SK-N-MC (cell line): Measurements from ENCODE around the gene HEATR3.
A peak's percentile ranks its signal among the peaks of the same experiment; 100 is the strongest.

Experiments
- DNase-seq: peaks from one replicate; pipeline ENCODE4 v3.0.0-alpha.2; 2011; ENCODE audit warnings: low read depth, low spot score
- H3K27ac ChIP-seq: fragments of 200-600 bp; sonication (generic); 2 replicates; pipeline ENCODE4 v1.5.1; 2016; ENCODE audit warnings: mixed run types
- H3K36me3 ChIP-seq: fragments of 200-600 bp; sonication (generic); 2 replicates; pipeline ENCODE4 v1.6.1; 2017; ENCODE audit warnings: antibody characterized with exemption, low read length, mixed read lengths; ENCODE audit not compliant: insufficient read depth
- H3K4me3 ChIP-seq: fragments of 200-600 bp; sonication (generic); 2 replicates; pipeline ENCODE4 v1.5.1; 2016
- H3K9ac ChIP-seq: fragments of 200-600 bp; sonication (generic); 2 replicates; pipeline ENCODE4 v1.8.0; 2017; ENCODE audit warnings: mixed run types, mixed read lengths; ENCODE audit not compliant: insufficient read length
- H3K9me3 ChIP-seq: fragments of 200-600 bp; sonication (generic); 2 replicates; pipeline ENCODE4 v1.6.1; 2017; ENCODE audit warnings: low read depth, mild to moderate bottlenecking, antibody characterized with exemption, low read length, moderate library complexity, mixed read lengths
- EZH2 ChIP-seq: fragments of 200-600 bp; sonication (generic); IDR thresholded peaks from one replicate; pipeline ENCODE4 v1.6.1; 2017; ENCODE audit warnings: antibody characterized with exemption
- FOXP2 ChIP-seq: optimal IDR thresholded peaks from 2 replicates; pipeline ENCODE3; 2011; ENCODE audit warnings: mild to moderate bottlenecking, moderate library complexity; ENCODE audit not compliant: insufficient read depth; ENCODE audit errors: extremely low read length, control extremely low read depth
- POLR2AphosphoS5 ChIP-seq: IDR thresholded peaks from 2 replicates; pipeline ENCODE4 v1.6.1; 2012; ENCODE audit warnings: mild to moderate bottlenecking, low read depth, low read length, borderline replicate concordance

Gene HEATR3

DNA sequence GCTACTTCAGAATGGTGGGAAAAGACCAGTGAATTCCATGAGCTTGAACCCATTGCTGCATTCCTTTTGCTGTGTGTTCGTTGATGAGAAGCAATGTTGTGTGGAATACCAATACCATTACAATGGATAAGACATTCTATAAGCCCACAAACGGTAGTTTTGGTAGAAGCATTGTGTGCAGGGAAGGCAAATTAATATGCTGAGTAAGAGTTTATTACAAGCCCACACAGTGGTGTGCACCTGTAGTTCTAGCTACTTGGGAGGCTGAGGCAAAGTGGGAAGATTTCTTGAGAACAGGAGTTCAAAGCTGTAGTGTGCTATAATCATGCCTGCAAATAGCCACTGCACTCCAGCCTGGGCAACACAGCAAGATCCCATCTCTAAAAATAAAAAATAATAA lies 67.4 kb downstream of the HEATR3 start:
- DNase-seq, result no peak
- Histone ChIP-seq H3K9ac (no peak overlapping the region), H3K36me3 (no peaks in the 10 kb centered on the region), H3K4me3 (no peak overlapping the region), H3K9me3 (no peaks in the 10 kb centered on the region), H3K27ac (no peak overlapping the region)
- TF ChIP-seq POLR2AphosphoS5, result no peak
- no peak for TF ChIP-seq EZH2
- no peak for TF ChIP-seq FOXP2

- TF ChIP-seq FOXP2 (no peak), POLR2AphosphoS5 (no peak), EZH2 (no peak)
- no peak overlapping the region for H3K27ac ChIP-seq
- no peak overlapping the region for H3K9ac ChIP-seq
- DNase-seq, result no peak
- no peaks in the 10 kb centered on the region for H3K36me3 ChIP-seq
- H3K4me3 ChIP-seq, result no peak overlapping the region
- no peaks in the 10 kb centered on the region for H3K9me3 ChIP-seq
Observed at GRCh38 chr16:50136399-50136798, 70.6 kb downstream of the HEATR3 start.

DNA sequence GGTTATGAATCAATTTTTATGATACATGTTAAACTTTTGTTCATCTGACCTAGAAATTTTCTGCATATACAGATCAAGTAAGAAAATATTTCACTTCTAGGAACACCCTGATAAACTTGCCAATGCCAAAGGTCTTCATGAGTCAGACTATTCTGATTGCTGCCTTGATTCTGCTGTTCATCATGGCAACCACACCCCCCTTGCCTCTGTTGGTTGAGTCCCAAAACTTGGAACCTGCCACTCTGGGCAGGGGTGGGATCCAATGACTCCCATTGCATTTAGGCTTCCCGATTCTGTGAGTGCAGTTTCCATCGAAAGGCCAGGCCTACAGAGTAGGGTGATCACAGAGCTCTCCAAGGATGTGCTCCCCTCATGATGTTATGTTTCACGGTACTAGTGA lies 71.5 kb downstream of the HEATR3 start:
- Histone ChIP-seq H3K27ac (no peak overlapping the region), H3K4me3 (no peak overlapping the region), H3K9ac (no peak overlapping the region), H3K36me3 (no peaks in the 10 kb centered on the region), H3K9me3 (no peaks in the 10 kb centered on the region)
- no peak for DNase-seq
- no peak for TF ChIP-seq POLR2AphosphoS5
- no peak for TF ChIP-seq FOXP2
- TF ChIP-seq EZH2, result no peak

DNA sequence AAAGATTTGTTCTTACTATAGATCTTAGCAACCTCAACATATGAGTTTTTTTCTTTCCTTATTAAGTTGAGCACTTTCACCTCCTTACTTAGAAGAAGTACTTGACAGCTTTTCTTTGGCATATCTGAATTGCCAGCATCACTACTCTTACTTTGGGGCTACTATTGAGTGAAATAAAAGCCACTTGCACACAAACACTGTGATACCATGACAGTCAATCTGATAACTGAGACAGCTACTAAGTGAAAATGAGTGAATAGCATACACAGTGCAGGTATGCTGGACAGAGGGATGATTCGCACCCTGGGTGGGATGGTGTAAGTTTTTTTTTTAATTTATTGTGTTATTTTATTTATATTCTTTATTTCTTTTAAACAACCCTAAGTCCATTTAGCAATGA lies 73.8 kb downstream of the HEATR3 start:
- no peak overlapping the region for H3K9ac ChIP-seq
- H3K9me3 ChIP-seq, result no peaks in the 10 kb centered on the region
- DNase-seq, result no peak
- TF ChIP-seq POLR2AphosphoS5 (no peak), EZH2 (no peak), FOXP2 (no peak)
- no peaks in the 10 kb centered on the region for H3K36me3 ChIP-seq
- H3K4me3 ChIP-seq, result no peak overlapping the region
- no peak overlapping the region for H3K27ac ChIP-seq

- no peak for DNase-seq
- TF ChIP-seq POLR2AphosphoS5 (no peak), EZH2 (no peak), FOXP2 (no peak)
- no peak overlapping the region for H3K4me3 ChIP-seq
- no peaks in the 10 kb centered on the region for H3K9me3 ChIP-seq
- no peak overlapping the region for H3K9ac ChIP-seq
- no peaks in the 10 kb centered on the region for H3K36me3 ChIP-seq
- no peak overlapping the region for H3K27ac ChIP-seq
Observed at GRCh38 chr16:50144211-50144610, 78.4 kb downstream of the HEATR3 start.

DNA sequence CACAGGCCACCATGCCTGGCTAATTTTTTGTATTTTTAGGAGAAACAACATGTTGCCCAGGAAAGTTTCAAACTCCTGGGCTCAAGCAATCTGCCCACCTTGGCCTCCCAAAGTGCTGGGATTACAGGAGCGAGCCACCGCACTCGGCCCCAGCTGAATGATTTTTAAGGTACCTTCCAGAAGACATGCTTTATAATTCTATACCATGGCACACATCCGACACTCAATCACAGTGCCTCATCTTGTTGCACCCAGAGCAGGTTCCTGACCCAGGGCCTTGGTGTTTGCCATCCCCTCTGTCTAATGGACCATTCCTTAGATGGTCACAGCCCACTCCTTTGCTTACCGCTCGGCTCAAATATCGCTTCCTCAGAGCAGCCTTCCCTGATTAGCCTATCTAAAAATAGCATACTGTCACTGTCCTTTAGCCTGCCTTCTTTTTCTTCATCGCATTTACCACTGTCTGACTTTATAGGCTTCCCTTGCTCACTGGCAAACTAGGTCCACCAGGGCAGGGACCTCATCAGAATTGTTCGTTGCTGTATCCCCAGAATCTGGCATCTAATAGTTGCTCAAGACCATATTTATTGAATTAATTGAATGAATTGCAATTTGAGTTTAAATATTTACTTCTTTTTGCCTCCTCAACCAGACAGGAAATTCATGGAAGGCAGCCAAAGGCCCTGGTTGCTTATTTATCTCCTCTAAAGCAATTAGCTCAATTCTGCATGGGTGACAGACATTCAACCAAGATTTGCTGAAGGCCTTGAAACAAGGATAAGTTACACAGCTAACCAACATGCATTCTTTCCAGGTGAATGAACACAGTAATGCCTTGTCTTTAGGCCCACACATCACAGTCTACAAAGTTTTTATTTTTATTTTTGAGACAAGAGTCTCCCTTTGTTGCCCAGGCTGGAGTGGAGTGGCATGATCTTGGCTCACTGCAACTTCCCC lies 81.0 kb downstream of the HEATR3 start:
- TF ChIP-seq EZH2 (no peak), POLR2AphosphoS5 (no peak), FOXP2 (no peak)
- DNase-seq, result no peak
- Histone ChIP-seq H3K9me3 (no peaks in the 10 kb centered on the region), H3K9ac (no peak overlapping the region), H3K4me3 (no peak overlapping the region), H3K27ac (no peak overlapping the region; the same call in 1 of the 2 replicates), H3K36me3 (no peaks in the 10 kb centered on the region)

GRCh38 chr16:50151322-50151721 lies 85.6 kb downstream of the HEATR3 start:
- H3K27ac ChIP-seq, result no peak overlapping the region
- no peak overlapping the region for H3K4me3 ChIP-seq
- TF ChIP-seq POLR2AphosphoS5 (no peak), EZH2 (no peak), FOXP2 (no peak)
- H3K36me3 ChIP-seq, result no peaks in the 10 kb centered on the region
- no peaks in the 10 kb centered on the region for H3K9me3 ChIP-seq
- DNase-seq, result no peak
- H3K9ac ChIP-seq, result no peak overlapping the region

DNA sequence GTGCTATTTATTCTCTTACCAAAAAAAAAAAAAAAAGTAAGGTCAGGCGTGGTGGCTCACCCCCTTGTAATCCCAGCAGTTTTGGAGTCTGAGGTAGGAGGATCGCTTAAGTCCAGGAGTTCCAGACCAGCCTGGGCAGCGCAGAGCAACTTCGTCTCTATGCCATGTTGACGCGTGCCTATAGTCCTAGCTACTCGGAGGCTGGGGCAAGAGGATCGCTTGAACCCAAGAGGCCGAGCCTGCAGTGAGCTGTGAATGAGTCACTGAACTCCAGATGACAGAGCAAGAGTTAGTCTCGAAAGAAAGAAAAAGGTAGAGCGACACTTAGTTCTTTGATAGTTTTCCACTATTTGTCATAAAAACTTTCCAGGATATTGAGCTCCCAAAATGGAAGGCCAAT lies 86.0 kb downstream of the HEATR3 start:
- Histone ChIP-seq H3K9ac (no peak overlapping the region), H3K4me3 (peak overlapping the region; percentile 78), H3K36me3 (no peaks in the 10 kb centered on the region), H3K27ac (no peak overlapping the region), H3K9me3 (no peaks in the 10 kb centered on the region)
- TF ChIP-seq EZH2, result no peak
- TF ChIP-seq POLR2AphosphoS5, result no peak
- no peak for DNase-seq

GRCh38 chr16:50152351-50152806 lies 86.6 kb downstream of the HEATR3 start:
- Histone ChIP-seq H3K4me3 (peak overlapping the region; percentile 78), H3K9me3 (no peaks in the 10 kb centered on the region), H3K36me3 (no peaks in the 10 kb centered on the region), H3K9ac (peak overlapping the region; percentile 72), H3K27ac (peak overlapping the region; percentile 73; the same call in 1 of the 2 replicates)
- TF ChIP-seq EZH2, result no peak
- TF ChIP-seq FOXP2, result no peak
- no peak for TF ChIP-seq POLR2AphosphoS5
- DNase-seq, result no peak
